Effector CD4-positive, alpha-beta T cell (primary cell): ENCODE results near the gene WDFY3.
"Not testable (repeated sequence)": the region's sequence is repeated elsewhere in the genome, so short reads cannot be mapped to it uniquely, and the experiment has no call there.

Experiments
- DNase-seq: peaks from one replicate; pipeline ENCODE4 v3.0.0-alpha.2; 2020

The WDFY3 gene

GRCh38 chr4:84848432-84848831 is 118.1 kb downstream of the WDFY3 start:
- DNase-seq, result no peak

DNA sequence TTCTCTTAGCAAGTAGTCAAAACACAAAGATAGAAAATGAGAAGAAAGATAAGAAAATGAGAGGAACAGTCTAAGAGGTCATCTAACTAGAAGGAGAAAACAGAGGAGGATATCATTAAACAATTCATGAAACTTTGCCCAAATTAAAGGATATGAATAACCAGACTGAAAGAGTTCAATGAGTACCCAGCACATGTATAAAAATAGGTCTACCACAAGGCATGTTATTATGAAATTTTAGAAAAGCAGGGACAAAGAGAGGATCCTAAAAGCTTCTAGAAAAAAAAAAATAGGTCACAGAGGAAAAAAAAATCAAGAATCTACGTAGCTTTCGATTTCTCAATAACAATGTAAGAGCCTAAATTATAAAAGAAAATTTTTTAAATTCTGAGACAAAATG is 118.5 kb downstream of the WDFY3 start:
- DNase-seq, result no peak

DNA sequence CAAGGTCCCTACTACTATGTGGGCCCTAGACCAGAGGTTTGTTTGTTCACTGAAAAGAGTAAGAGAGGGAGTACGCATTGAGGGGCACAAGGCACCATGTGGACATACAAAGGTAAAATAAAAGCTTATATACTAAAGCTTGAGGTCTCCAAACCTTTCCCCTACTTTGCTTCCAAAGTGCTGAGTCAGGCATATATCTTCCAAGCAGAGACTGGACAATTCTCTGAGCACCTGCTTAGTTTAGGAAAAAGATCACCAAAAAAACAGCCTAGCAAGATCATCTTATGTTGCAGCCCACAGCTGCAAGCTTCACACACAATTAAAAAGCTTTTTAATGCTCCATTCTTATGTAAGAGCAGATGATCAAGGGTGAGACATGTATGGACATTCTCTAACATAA is 119.5 kb downstream of the WDFY3 start:
- DNase-seq, result no peak

DNA sequence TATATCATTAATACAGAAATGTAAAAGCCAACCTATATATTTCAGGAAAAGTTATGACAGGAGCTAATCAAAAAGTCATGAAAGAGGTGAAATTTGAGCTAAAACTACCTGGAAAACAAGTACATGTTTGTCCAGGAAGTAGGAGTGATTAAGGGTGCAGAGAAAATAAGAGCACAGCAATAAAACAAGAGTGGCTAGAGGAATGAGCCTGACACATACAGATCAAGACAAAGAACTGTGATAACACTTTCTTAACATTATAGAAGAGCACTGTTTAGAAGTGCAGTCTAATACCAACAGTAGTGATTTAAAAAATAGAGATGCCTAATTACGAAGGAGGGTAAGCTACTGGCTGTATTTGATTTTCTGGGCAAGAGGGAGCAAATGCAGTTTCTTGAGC is 125.1 kb downstream of the WDFY3 start:
- no peak for DNase-seq

DNA sequence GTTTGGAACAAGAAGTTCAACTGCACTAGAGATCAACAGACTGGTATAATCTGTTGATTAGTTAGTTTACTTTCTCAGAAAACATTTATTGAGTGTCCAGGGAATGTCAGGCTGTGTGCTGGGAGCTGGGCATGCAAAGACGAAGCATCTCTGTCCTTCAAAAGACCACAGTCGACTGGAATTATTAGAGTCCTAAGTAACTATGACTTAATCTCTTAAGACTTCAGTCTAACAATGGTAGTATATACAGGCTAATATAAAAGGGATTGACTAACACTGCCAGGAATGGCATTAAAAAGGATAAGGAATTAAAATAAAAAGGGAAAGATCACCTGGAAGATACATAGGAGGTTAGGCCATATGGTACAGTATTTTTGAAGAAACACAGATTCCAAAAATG is 128.7 kb downstream of the WDFY3 start:
- DNase-seq, result no peak

DNA sequence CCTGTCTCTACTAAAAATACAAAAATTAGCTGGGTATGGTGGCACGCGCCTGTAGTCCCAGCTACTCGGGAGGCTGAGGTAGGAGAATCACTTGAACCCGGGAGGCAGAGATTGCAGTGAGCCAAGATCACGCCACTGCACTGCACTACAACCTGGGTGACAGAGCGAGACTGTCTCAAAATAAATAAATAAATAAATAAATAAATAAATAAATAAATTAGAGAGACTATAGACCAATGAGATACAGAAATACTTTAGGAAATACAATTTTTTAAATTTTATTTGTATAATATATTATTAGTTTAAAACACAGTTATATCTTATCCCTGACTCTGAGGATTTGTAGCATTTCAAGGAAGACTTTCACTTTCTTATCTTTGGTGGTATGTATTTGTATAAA is 136.9 kb downstream of the WDFY3 start:
- DNase-seq, result not testable (repeated sequence)

DNA sequence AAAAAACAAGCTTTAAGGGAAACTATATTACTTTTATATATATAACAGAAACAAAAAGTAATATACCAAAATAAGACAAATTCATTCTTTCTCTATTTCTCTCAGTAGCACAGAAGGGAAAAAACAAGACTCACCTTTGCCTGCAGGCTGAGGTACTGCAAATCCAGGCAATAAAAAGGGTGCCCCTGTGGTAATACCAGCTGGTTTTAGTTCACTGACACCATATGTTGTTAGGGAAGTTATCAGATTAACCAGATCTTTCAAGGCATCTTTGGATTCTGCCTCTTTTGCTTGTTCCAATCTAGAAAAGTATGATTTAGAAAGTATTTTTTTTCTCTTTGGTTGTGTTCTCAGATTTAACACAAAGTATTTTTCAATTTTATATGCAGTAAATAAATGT is 139.8 kb downstream of the WDFY3 start:
- no peak for DNase-seq

DNA sequence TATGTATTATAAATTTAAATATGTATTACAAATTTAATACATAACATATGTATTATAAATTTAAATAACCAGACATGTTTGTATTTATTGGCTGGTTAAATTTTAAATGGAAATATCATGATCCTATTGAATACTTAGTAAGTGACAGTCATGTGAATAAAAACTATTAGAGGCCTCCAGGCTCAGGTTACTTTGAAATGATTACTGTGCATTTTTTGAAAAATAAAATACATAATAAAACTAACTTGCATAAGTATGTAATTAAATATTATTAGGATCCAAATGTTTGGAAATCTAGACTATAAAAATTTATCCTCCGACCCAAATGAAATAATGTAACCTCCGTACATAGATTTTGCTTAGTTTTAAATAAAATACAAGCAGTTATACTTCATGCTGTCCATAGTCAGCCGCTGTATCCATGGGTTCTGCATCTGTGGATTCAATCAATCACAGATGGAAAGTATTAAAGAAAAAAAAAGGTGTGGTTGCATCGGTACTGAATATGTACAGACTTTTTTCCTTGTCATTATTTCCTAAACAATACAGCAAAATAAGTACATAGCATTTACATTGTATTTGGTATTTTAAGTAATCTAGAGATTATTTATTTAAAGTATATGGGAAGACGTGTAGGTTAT is 140.7 kb downstream of the WDFY3 start:
- DNase-seq, result no peak

DNA sequence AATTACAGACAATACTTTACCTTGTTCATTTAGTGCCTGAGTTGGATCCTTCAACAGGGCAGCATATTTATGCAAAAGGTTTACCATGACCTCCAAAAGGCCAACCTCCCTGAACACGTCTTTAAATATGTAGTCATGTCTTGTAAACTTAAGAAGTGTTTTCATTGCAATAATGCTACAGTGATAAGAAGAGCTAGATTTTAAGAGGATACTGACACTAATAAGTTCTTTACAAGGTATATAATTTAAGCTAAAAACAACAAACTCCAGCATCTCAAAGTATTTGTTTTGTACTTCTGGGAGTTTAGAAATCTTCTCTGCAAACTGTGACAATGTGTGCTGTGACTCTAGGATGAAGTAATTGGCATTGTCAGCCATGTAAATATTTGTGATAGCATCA is 145.4 kb downstream of the WDFY3 start:
- no peak for DNase-seq

DNA sequence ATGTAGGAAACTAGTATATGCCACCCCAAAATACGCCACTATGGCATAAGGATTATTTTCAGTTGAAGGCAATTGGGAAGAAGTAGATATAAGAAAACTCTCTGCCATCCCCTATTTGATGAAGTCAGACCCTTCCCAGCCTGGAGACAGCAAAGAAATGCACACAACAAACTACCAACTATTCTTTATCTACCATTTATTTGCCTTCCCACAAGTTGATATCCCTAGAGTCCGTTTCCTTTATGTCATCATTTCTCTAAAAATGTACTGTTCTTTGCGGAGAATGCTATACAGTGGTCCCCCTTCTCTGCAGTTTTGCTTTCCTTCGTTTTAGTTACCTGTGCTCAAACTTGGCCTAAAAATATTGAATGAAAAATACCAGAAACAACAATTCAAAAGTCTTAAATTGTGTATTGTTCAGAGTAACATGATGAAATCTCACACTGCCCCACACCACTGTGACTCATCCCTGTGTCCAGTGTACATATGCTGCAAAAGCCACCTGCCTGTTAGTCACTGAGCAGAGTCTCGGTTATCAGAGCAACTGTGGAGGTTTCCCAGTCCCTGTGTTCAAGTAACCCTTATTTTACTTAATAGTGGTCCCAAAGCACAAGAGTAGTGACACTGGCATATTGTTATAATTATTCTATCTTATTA is 152.3 kb downstream of the WDFY3 start:
- DNase-seq, result no peak

GRCh38 chr4:84809946-84810345 is 156.5 kb downstream of the WDFY3 start:
- no peak for DNase-seq

GRCh38 chr4:84808332-84808731 is 158.2 kb downstream of the WDFY3 start:
- DNase-seq, result no peak

DNA sequence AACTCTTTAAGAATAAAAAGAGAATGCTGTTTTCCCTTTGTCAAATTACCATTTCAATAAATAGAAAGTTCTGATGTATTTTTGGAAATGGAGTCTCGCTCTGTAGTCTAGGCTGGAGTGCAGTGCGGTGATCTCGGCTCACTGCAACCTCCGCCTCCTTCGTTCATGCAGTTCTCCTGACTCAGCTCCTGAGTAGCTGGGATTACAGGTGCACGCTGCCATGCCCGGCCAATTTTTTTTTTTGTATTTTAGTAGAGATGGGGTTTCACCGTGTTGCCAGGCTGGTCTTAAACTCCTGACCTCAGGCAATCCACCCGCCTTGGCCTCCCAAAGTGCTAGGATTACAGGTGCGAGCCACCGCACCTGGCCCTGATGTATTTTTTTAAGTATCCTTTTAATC is 159.9 kb downstream of the WDFY3 start:
- DNase-seq, result not testable (repeated sequence)

- DNase-seq, result no peak
Measured at GRCh38 chr4:84804136-84804535, 162.4 kb downstream of the WDFY3 start.

- no peak for DNase-seq
Measured at GRCh38 chr4:84803720-84804119, 162.8 kb downstream of the WDFY3 start.

- no peak for DNase-seq
Measured at GRCh38 chr4:84803116-84803515, 163.4 kb downstream of the WDFY3 start.

DNA sequence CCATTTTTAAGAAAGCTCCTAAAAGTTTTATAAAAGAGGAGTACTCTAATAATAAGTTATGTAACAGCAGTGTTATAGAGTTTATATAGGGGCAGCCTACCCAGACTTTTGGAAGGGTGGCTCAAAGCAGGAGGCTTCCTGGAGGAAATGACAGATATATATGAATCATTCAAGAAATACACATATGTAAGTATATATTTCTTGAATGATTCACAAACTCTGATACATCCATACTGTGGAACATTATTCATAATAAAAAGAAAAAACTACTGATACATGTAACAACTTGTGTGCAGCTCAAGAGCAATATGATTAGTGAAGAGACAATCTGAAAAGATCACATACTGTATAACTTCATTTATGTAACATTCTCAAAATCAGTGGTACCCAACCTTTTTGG is 166.2 kb downstream of the WDFY3 start:
- DNase-seq, result no peak

GRCh38 chr4:84799318-84799717 is 167.2 kb downstream of the WDFY3 start:
- no peak for DNase-seq

- no peak for DNase-seq
Measured at GRCh38 chr4:84796394-84796793, 170.1 kb downstream of the WDFY3 start.

- DNase-seq, result no peak
Measured at GRCh38 chr4:84792366-84793301, 173.9 kb downstream of the WDFY3 start.

- no peak for DNase-seq
Measured at GRCh38 chr4:84790769-84791565, 175.5 kb downstream of the WDFY3 start.

- no peak for DNase-seq
Measured at GRCh38 chr4:84786478-84786877, 180.0 kb downstream of the WDFY3 start.

DNA sequence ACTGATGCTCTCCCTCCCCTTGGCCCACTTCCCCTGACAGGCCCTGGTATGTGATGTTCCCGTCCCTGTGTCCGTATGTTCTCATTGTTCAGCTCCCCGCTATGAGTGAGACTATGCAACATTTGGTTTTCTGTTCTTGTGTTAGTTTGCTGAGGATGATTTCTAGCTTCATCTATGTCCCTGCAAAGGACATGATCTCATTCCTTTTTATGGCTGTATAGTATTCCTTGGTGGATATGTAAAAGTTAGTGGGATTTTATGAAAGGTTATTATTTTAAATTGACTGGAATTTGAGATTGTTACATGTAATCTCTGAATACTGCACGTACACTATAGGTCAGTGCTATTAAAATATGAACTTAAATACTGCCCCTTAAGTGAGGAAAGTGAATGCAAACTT is 184.0 kb downstream of the WDFY3 start:
- DNase-seq, result no peak
